LNCaP clone FGC (cell line): ENCODE results near the gene EIF4G3.
"Not testable (repeated sequence)": the region's sequence is repeated elsewhere in the genome, so short reads cannot be mapped to it uniquely, and the experiment has no call there.

Source experiments
- DNase-seq: peaks from one replicate; pipeline ENCODE4 v3.0.0-alpha.2; 2011; ENCODE audit warnings: low read depth
- H3K4me3 ChIP-seq: 2 replicates; pipeline ENCODE4 v1.5.1; 2011; ENCODE audit warnings: mild to moderate bottlenecking, low read depth, low read length, control low read depth
- CTCF ChIP-seq: IDR thresholded peaks from 2 replicates; pipeline ENCODE4 v1.5.1; 2012; ENCODE audit warnings: mild to moderate bottlenecking; ENCODE audit not compliant: control insufficient read depth, insufficient read depth; ENCODE audit errors: extremely low read depth

Gene EIF4G3

GRCh38 chr1:21058035-21058793, 118.5 kb downstream of the EIF4G3 start:
- no peak for DNase-seq
- no peak for TF ChIP-seq CTCF
- no peak overlapping the region for H3K4me3 ChIP-seq

- H3K4me3 ChIP-seq, DNase-seq: not testable (repeated sequence)
Observed at GRCh38 chr1:21053189-21053928, 123.3 kb downstream of the EIF4G3 start.

- DNase-seq: no peak
- no peak overlapping the region for H3K4me3 ChIP-seq
- TF ChIP-seq CTCF: no peak
Observed at GRCh38 chr1:21052034-21052433, 124.7 kb downstream of the EIF4G3 start.

GRCh38 chr1:21051177-21051825, 125.4 kb downstream of the EIF4G3 start:
- DNase-seq: no peak
- TF ChIP-seq CTCF: no peak
- no peak overlapping the region for H3K4me3 ChIP-seq

GRCh38 chr1:21050031-21050430, 126.7 kb downstream of the EIF4G3 start:
- DNase-seq: peak; percentile 51
- TF ChIP-seq CTCF: no peak
- no peak overlapping the region for H3K4me3 ChIP-seq

- no peak overlapping the region for H3K4me3 ChIP-seq
- TF ChIP-seq CTCF: no peak
Observed at GRCh38 chr1:21048462-21048861, 128.2 kb downstream of the EIF4G3 start.

GRCh38 chr1:21046132-21046531, 130.6 kb downstream of the EIF4G3 start:
- no peak for DNase-seq
- H3K4me3 ChIP-seq: no peak overlapping the region
- TF ChIP-seq CTCF: no peak

More at GRCh38 chr1:21048462-21048861, 128.2 kb downstream of the EIF4G3 start:
- DNase-seq: no peak
